GM18507 (cell line): ENCODE measurements around the gene FHIT.
A peak's percentile ranks its signal among the peaks of the same experiment; 100 is the strongest.

ENCODE experiments used
- DNase-seq: peaks from one replicate; pipeline ENCODE4 v3.0.0; 2011; ENCODE audit warnings: low read depth; ENCODE audit not compliant: insufficient read length; ENCODE audit errors: extremely low spot score
- FAIRE-seq: peaks from 2 replicates; lab custom pipeline; 2011; peaks lifted over from hg19 to GRCh38; lab: Jason Lieb, UNC

Gene FHIT

GRCh38 chr3:60001369-60001768 is 1249.9 kb downstream of the FHIT start:
- DNase-seq: no peak
- no peak for FAIRE-seq

- no peak for DNase-seq
- no peak for FAIRE-seq
Measured at GRCh38 chr3:60000311-60001105, 1250.7 kb downstream of the FHIT start.

GRCh38 chr3:59998058-59998457 is 1253.2 kb downstream of the FHIT start:
- FAIRE-seq (no peak), DNase-seq (no peak)

- no peak for DNase-seq
- FAIRE-seq: no peak
Measured at GRCh38 chr3:59997583-59997982, 1253.7 kb downstream of the FHIT start.

GRCh38 chr3:59996056-59996455 is 1255.2 kb downstream of the FHIT start:
- no peak for FAIRE-seq
- DNase-seq: no peak

- no peak for FAIRE-seq
Measured at GRCh38 chr3:59995563-59995962, 1255.7 kb downstream of the FHIT start.

GRCh38 chr3:59994732-59995304 is 1256.4 kb downstream of the FHIT start:
- no peak for DNase-seq
- no peak for FAIRE-seq

More at GRCh38 chr3:59995563-59995962, 1255.7 kb downstream of the FHIT start:
- DNase-seq: no peak

- FAIRE-seq (no peak), DNase-seq (no peak)
Measured at GRCh38 chr3:59992578-59992977, 1258.7 kb downstream of the FHIT start.

GRCh38 chr3:59990915-59991314 is 1260.3 kb downstream of the FHIT start:
- DNase-seq (no peak), FAIRE-seq (no peak)

GRCh38 chr3:59982510-59982909 is 1268.7 kb downstream of the FHIT start:
- FAIRE-seq (no peak), DNase-seq (no peak)

GRCh38 chr3:59981377-59981776 is 1269.9 kb downstream of the FHIT start:
- FAIRE-seq: no peak

GRCh38 chr3:59980576-59980975 is 1270.7 kb downstream of the FHIT start:
- no peak for DNase-seq
- FAIRE-seq: no peak

More at GRCh38 chr3:59981377-59981776, 1269.9 kb downstream of the FHIT start:
- DNase-seq: no peak

- FAIRE-seq (no peak), DNase-seq (no peak)
Measured at GRCh38 chr3:59979542-59979941, 1271.7 kb downstream of the FHIT start.

- peak; percentile 73 for FAIRE-seq
Measured at GRCh38 chr3:59978979-59979378, 1272.3 kb downstream of the FHIT start.

GRCh38 chr3:59970796-59971195 is 1280.5 kb downstream of the FHIT start:
- no peak for DNase-seq
- no peak for FAIRE-seq

More at GRCh38 chr3:59978979-59979378, 1272.3 kb downstream of the FHIT start:
- DNase-seq: no peak

GRCh38 chr3:59970376-59970775 is 1280.9 kb downstream of the FHIT start:
- DNase-seq (no peak), FAIRE-seq (no peak)

- FAIRE-seq (no peak), DNase-seq (no peak)
Measured at GRCh38 chr3:59968513-59969045, 1282.7 kb downstream of the FHIT start.

- no peak for FAIRE-seq
- DNase-seq: no peak
Measured at GRCh38 chr3:59963676-59964075, 1287.6 kb downstream of the FHIT start.

- FAIRE-seq (no peak), DNase-seq (no peak)
Measured at GRCh38 chr3:59957150-59957549, 1294.1 kb downstream of the FHIT start.

GRCh38 chr3:59953104-59953503 is 1298.1 kb downstream of the FHIT start:
- FAIRE-seq: no peak
- no peak for DNase-seq

GRCh38 chr3:59949311-59949710 is 1301.9 kb downstream of the FHIT start:
- FAIRE-seq: no peak
- no peak for DNase-seq
